GM12873 (cell line): ENCODE data around the gene WNK4.

Experiments used
- CTCF ChIP-seq: IDR thresholded peaks from 2 replicates; pipeline ENCODE4 v1.5.1; 2012; ENCODE audit warnings: low read depth, mild to moderate bottlenecking, moderate library complexity, low read length, control low read depth; ENCODE audit not compliant: insufficient read depth; ENCODE audit errors: missing control alignments

Gene WNK4

GRCh38 chr17:42778570-42778969 is 1.8 kb upstream of the WNK4 start:
- TF ChIP-seq CTCF, result no peak

GRCh38 chr17:42779304-42779935 is 990 bp upstream of the WNK4 start:
- TF ChIP-seq CTCF, result no peak

- TF ChIP-seq CTCF, result no peak
These were observed 635 bp downstream of the WNK4 start for GRCh38 chr17:42780851-42781638.

GRCh38 chr17:42781639-42782165 is 1.3 kb downstream of the WNK4 start:
- TF ChIP-seq CTCF, result no peak

GRCh38 chr17:42782166-42783061 is 2.0 kb downstream of the WNK4 start:
- TF ChIP-seq CTCF, result no peak

GRCh38 chr17:42783062-42783790 is 2.8 kb downstream of the WNK4 start:
- no peak for TF ChIP-seq CTCF
